HepG2 (cell line): ENCODE results near the gene ANO9. TPM values are rescaled to one million over a fixed set of nuclear protein-coding genes. Genes with fewer than 3 reads are reported as not detected.
A peak's percentile ranks its signal among the peaks of the same experiment; 100 is the strongest.

Experiments used
- ATF7-NPFF ChIP-seq: sonication (generic); formaldehyde crosslinking; IDR thresholded peaks from 2 replicates; pipeline ENCODE4 v1.8.1; 2023; ENCODE audit warnings: mild to moderate bottlenecking, low read depth, missing genetic modification reagents, moderate library complexity
- FOXA1 ChIP-seq, 2 experiments: fragments of 450-650 bp in 1 of 2; sonication (generic) in 1 of 2; formaldehyde crosslinking in 1 of 2; IDR thresholded peaks; 2 replicates each; pipeline versions ENCODE4 v1.4.0 to v1.6.1; 2016 to 2020; ENCODE audit warnings: missing genetic modification reagents in 1 of 2
- NFAT5 ChIP-seq: sonication (generic); formaldehyde crosslinking; IDR thresholded peaks from 2 replicates; pipeline ENCODE4 v1.4.0; 2020; ENCODE audit warnings: missing genetic modification reagents
- NKX3-1 ChIP-seq: sonication (generic); formaldehyde crosslinking; IDR thresholded peaks from 2 replicates; pipeline ENCODE4 v1.5.0; 2020; ENCODE audit warnings: missing genetic modification reagents
- RBFOX2 ChIP-seq: fragments of 200-400 bp; formaldehyde crosslinking; IDR thresholded peaks from 2 replicates; pipeline ENCODE4 v1.6.1; 2017; ENCODE audit warnings: low read depth, mild to moderate bottlenecking, low read length
- RCOR2 ChIP-seq: IDR thresholded peaks from 2 replicates; pipeline ENCODE4 v1.6.1; 2016; ENCODE audit warnings: missing biosample characterization, missing genetic modification reagents
- TOPORS ChIP-seq: sonication (generic); formaldehyde crosslinking; IDR thresholded peaks from 2 replicates; pipeline ENCODE4 v1.8.0; 2023; ENCODE audit warnings: mild to moderate bottlenecking, missing genetic modification reagents
- ZBTB20 ChIP-seq: sonication (generic); formaldehyde crosslinking; IDR thresholded peaks from 2 replicates; pipeline ENCODE4 v1.8.1; 2023; ENCODE audit warnings: missing genetic modification reagents, low read depth, mild to moderate bottlenecking, borderline replicate concordance
- ZEB1 ChIP-seq: IDR thresholded peaks from 2 replicates; pipeline ENCODE4 v1.6.1; 2012; ENCODE audit warnings: mild to moderate bottlenecking, low read depth, inconsistent platforms; ENCODE audit not compliant: insufficient replicate concordance
- ZFP36L1 ChIP-seq: sonication (generic); formaldehyde crosslinking; IDR thresholded peaks from 2 replicates; pipeline ENCODE4 v1.8.0; 2022; ENCODE audit warnings: mild to moderate bottlenecking, missing genetic modification reagents, moderate library complexity
- ZNF550 ChIP-seq: sonication (generic); formaldehyde crosslinking; IDR thresholded peaks from 2 replicates; pipeline ENCODE4 v1.4.0; 2020; ENCODE audit warnings: mild to moderate bottlenecking, missing genetic modification reagents, borderline replicate concordance
- ZNF558 ChIP-seq: sonication (generic); formaldehyde crosslinking; IDR thresholded peaks from 2 replicates; pipeline ENCODE4 v1.9.0; 2022; ENCODE audit warnings: mild to moderate bottlenecking, missing genetic modification reagents, borderline replicate concordance
- ZNF597 ChIP-seq: sonication (generic); formaldehyde crosslinking; IDR thresholded peaks from 2 replicates; pipeline ENCODE4 v1.5.0; 2020; ENCODE audit warnings: missing genetic modification reagents
- ZNF770 ChIP-seq: sonication (generic); formaldehyde crosslinking; IDR thresholded peaks from 2 replicates; pipeline ENCODE4 v1.5.0; 2020; ENCODE audit warnings: mild to moderate bottlenecking, missing genetic modification reagents
- ZNF878 ChIP-seq: sonication (generic); formaldehyde crosslinking; IDR thresholded peaks from 2 replicates; pipeline ENCODE4 v1.8.1; 2023; ENCODE audit warnings: mild to moderate bottlenecking, missing genetic modification reagents, moderate library complexity
- ZSCAN29 ChIP-seq: sonication (generic); formaldehyde crosslinking; conservative IDR thresholded peaks from 2 replicates; pipeline ENCODE4 v1.4.0; 2020; ENCODE audit warnings: mild to moderate bottlenecking, missing genetic modification reagents
- polyA plus RNA-seq, 8 experiments: library from polyadenylated mRNA; depleted of rRNA in 3 of 8; stranded (reverse) in 7 of 8; unstranded in 1 of 8; fragments of >200 nt; fragmentation: Illumina TruSeq in 4 of 8; extraction: Trizol in 4 of 8; gene quantifications; 2 replicates each; pipeline versions ENCODE4 v1.2.1 to v1.2.3, GENCODE V29; 2011 to 2016; ENCODE audit warnings: low read depth in 4 of 8, missing spikeins in 1 of 8, mixed read lengths in 1 of 8; ENCODE audit not compliant: insufficient read depth in 1 of 8
- total RNA-seq, 5 experiments: library from RNA; depleted of rRNA; stranded (reverse); fragments of >200 nt; fragmentation: Illumina TruSeq; extraction: Trizol; gene quantifications; 2 replicates each; pipeline ENCODE4 v1.2.3, GENCODE V29; 2016; ENCODE audit warnings: low read depth in 1 of 5

Gene ANO9
- total and polyA plus RNA-seq, 2 of the 13 experiments (the other 11 are each of a cell fraction or from before 2014, with no cell fraction given), result 8.9 to 14.3 TPM

GRCh38 chr11:449889-450808 lies 8.3 kb upstream of the ANO9 start, which contains the start of gene PTDSS2 (continued):
- no peak for TF ChIP-seq ZNF878
- peak; percentile 100 for TF ChIP-seq ZNF597
- TF ChIP-seq NFAT5 (CRISPR knock-in tag), result peak; percentile 24; the same call in 1 of the 2 replicates
- TF ChIP-seq ZNF558 (CRISPR knock-in tag), result 0 out of 2 replicates have a peak, but pooled peaks have one; percentile 18
- TF ChIP-seq RBFOX2, result peak; percentile 88
- peak; percentile 48; the same call in 1 of the 2 replicates for TF ChIP-seq ZNF770 (CRISPR knock-in tag)
- peak; percentile 53; the same call in 1 of the 2 replicates for TF ChIP-seq ATF7-NPFF (CRISPR knock-in tag)
- TF ChIP-seq RCOR2 (CRISPR knock-in tag), result no peak
- no peak for TF ChIP-seq ZFP36L1 (CRISPR knock-in tag)
- no peak for TF ChIP-seq FOXA1 (IDR thresholded peaks at IDR 0.05)
- TF ChIP-seq FOXA1 (CRISPR knock-in tag; IDR thresholded peaks at IDR 0.05), result peak; percentile 58; the same call in 1 of the 2 replicates
- peak; percentile 37; the same call in 1 of the 2 replicates for TF ChIP-seq TOPORS (CRISPR knock-in tag)
- TF ChIP-seq ZSCAN29 (CRISPR knock-in tag), result 0 out of 2 replicates have a peak, but pooled peaks have one; percentile 45
- TF ChIP-seq ZBTB20 (CRISPR knock-in tag), result peak; percentile 52; the same call in 1 of the 2 replicates
- TF ChIP-seq NKX3-1 (CRISPR knock-in tag), result peak; percentile 65
- no peak for TF ChIP-seq ZEB1
- TF ChIP-seq ZNF550 (CRISPR knock-in tag), result no peak
